Heart left ventricle (tissue), 13 donors: ENCODE results near the gene SEC14L2.

Source experiments
- POLR2A ChIP-seq, 2 donors: fragments of 450-650 bp; IDR thresholded peaks; one replicate each; pipeline ENCODE4 v1.6.1; 2017; ENCODE audit warnings: antibody characterized with exemption in 2 of 2, mild to moderate bottlenecking in 2 of 2, moderate library complexity in 2 of 2
- TF ChIP-seq, protein P1 (sequence below), 12 donors: fragments of 200-600 bp; sonication (generic) in 4 of 12; IDR thresholded peaks; one replicate each; pipeline versions ENCODE4 v1.5.0 to v1.8.0; 2018 to 2022; ENCODE audit warnings: antibody characterized with exemption in 12 of 12, mild to moderate bottlenecking in 5 of 12
- donor health status: ischemic (EF 13 %, LVEDD 7.1; RV severe dilation, severe dysfunction).
- donor health status: DM: no; HTN: yes; CAD: no.
- donor health status: DM: no; HTN: no; CAD: no.
- donor health status: ischemic (EF 25% LVEDD 6.9; RV normal size, moderate dysfunction).
- donor health status: ischemic (EF 25% LVEDD 5.7; RV mildly dilated, moderate dysfunction).
- donor health status: ischemic (EF 35%, LVEDD 5.7; RV mildly dilated, moderate dysfunction).
- donor health status: nonischemic (EF 11% LVEDD 7.7; RV severe dilation, severe dysfunction).
- donor health status: DM: yes; HTN: yes; CAD: no.
- donor health status: PGD.
- donor health status: ischemic (EF 29% LVEDD 5.4; RV normal size, mild dysfunction).
- donor health status: nonischemic (EF 23%, LVEDD 6.1; RV moderate dilation, normal function).

DNA sequence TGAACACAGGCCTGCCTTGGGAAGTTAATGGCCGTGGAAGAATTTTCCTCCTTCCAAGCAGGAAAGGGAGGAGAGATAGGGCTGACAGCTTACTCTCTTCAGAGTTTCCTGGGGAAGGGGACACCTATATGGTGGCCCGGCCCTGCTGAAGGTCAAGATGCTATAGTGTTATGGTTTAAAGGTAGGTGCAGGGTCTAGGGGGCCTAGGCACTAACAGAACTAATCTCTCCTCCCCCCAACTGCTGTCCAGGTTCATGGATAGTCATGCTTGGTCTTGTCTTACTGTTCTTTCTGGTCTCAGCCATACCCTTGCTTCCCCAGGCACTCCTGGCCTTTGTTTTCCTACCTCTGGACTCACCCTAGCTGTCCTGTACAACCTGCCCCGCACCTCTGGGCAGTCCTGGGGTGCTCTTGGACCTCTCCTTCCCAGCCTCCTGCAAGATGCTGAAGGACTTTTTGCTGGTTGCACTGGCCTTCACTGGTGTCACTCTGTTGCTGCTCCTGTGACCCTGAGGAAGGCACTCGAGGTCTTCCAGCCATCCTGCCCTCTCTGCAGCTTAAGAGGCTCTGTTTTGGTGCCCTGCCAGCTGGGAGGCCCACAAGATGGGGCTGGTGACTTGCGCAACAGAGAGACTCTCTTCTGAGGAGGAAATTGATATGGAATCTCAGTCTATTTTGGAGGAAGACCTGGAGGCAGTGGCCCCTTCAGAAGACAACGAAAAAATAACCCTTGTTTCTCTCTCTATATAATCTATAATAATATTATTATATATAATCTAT is 57.1 kb downstream of the SEC14L2 start:
- TF ChIP-seq, protein P1, sequence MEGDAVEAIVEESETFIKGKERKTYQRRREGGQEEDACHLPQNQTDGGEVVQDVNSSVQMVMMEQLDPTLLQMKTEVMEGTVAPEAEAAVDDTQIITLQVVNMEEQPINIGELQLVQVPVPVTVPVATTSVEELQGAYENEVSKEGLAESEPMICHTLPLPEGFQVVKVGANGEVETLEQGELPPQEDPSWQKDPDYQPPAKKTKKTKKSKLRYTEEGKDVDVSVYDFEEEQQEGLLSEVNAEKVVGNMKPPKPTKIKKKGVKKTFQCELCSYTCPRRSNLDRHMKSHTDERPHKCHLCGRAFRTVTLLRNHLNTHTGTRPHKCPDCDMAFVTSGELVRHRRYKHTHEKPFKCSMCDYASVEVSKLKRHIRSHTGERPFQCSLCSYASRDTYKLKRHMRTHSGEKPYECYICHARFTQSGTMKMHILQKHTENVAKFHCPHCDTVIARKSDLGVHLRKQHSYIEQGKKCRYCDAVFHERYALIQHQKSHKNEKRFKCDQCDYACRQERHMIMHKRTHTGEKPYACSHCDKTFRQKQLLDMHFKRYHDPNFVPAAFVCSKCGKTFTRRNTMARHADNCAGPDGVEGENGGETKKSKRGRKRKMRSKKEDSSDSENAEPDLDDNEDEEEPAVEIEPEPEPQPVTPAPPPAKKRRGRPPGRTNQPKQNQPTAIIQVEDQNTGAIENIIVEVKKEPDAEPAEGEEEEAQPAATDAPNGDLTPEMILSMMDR (IDR thresholded peaks at IDR 0.05) = no peak
- TF ChIP-seq POLR2A (IDR thresholded peaks at IDR 0.05) = no peak
